Endometrium (tissue), 2 donors: ENCODE results near the gene RTL10.
"Not testable (repeated sequence)": the region's sequence is repeated elsewhere in the genome, so short reads cannot be mapped to it uniquely, and the experiment has no call there.

Experiments used
- FAIRE-seq: peaks from 2 replicates; lab custom pipeline; 2012; peaks lifted over from hg19 to GRCh38; lab: Jason Lieb, UNC
- donor health status: control.
- donor health status: control.

RTL10 gene

DNA sequence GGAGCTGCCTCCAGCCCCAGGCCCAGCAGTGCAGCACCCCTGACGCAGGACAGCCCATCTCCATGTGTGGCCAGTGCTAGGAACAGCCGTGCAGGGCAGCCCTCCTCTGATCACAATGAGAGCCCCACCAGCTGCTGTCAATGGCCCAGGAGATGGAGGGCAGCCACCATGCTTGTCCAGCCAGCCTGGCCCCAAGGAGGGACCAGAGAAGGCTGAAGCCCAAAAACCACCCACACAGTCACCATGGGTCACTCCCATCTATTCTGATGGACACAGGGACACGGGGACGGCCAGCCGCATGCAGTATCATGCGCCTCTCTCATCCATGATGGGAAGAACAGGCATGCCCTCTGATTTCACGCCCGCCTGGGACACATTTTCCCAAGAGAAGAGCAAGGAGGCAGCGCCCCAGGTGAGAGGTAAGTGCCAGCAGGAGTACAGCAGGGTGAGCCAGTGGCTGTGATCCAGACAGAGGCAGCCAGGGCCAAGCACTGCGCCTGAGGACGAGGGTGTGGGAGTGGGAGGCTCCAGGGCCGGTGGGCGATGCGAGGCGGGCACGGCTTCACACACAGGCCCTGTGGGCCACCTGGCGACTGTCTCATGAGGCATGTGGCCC, 33.6 kb upstream of the RTL10 start:
- FAIRE-seq = no peak

DNA sequence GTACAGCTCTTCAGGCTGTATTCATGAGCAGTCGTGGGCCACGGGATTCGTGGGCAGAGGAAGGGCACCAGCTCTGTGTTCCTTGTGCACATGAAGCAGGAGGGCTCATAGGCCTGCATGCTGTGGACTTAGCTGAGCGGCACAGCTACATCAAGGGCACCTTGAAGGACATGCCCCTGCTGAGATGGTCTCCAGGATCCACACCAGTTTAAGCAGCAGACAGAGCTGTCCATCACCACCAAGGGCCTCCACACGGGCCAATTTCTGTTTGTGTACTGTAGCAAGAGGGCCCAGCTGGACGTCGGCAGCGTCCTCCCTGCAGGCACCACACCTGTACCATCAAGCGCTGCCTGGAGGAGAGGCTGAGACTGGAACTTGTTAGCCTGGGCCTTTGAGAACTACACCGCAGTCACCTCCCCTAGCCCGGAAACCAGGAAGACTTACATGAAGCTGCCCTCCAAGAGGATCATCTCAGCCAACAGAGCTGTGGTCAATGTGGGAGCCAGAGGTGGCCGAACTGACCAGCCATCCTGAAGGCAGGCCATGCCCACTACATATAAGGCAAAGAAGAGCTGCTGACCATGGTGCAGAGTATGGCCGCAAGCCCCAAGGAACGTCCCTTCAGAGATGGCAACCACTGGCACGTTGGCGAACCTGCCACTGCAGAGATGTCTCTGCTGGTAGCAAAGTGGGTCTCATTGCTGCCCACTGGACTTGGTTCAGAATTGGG, 32.7 kb upstream of the RTL10 start:
- no peak for FAIRE-seq

DNA sequence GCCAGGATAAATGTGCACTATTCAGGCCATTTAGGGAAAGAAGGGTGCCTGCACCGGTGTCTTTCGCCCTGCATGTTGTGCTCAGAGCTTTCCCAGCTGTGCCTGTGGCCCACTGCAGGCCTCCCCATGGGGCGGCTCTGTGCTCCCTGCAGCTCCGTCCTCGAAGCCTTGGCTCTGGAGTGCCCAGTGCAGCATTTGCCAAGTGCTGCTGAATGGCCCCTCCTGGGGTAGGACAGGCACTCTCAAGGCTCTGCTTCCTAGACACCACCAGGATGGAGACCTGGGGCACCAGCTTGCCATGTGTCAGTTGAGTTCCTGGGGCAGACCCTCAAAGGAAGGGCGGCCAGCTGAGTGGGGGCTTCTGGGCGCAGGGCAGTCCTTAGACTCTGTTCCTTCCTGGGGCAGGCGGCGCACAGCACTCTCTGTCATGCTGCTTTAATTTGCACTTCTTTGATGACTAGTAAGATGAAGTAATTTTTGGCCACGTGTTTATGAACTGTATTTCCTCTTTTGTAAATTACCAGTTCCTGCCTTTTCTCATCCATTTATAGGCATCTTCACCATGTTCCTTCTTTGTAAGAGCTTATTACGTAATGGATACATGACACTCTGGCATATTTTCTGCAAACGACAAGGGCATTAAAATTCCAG, 32.1 kb upstream of the RTL10 start:
- FAIRE-seq = no peak

DNA sequence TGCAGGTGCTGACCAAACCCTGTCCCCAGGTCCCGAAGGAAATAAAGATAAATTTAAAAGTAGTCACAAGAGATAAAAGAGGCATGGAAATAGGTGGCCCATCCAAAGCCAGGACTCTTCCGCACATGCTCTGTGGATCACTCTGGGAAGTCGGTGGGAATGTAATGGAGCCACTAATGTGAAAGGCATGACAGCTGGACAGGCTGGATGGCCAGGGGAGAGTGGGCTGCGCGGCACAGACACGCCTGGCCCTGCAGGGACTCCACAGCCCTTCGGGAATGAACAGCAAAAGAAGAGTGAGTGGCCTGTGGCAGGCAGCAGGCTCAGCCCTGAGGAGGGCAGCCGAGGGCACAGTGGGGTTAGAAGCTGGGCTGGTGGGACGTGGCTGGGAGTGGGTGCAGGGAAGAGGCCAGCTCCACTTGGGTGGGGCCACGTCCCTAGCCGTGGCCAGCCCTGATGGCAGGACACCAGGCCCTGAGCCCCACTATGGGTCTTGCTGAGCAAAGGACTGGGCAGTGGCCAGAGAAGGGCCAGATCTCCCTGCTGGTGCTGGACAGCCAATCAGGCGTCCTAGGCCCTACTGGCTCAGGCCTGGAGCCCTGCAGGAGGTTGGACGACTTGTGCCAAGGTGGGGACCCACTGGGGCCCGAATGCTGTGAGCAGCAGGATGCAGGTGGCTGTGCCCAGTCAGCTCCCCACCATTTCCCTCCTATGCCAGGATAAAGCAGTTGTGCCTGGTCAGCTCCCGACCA, 31.3 kb upstream of the RTL10 start:
- no peak for FAIRE-seq

DNA sequence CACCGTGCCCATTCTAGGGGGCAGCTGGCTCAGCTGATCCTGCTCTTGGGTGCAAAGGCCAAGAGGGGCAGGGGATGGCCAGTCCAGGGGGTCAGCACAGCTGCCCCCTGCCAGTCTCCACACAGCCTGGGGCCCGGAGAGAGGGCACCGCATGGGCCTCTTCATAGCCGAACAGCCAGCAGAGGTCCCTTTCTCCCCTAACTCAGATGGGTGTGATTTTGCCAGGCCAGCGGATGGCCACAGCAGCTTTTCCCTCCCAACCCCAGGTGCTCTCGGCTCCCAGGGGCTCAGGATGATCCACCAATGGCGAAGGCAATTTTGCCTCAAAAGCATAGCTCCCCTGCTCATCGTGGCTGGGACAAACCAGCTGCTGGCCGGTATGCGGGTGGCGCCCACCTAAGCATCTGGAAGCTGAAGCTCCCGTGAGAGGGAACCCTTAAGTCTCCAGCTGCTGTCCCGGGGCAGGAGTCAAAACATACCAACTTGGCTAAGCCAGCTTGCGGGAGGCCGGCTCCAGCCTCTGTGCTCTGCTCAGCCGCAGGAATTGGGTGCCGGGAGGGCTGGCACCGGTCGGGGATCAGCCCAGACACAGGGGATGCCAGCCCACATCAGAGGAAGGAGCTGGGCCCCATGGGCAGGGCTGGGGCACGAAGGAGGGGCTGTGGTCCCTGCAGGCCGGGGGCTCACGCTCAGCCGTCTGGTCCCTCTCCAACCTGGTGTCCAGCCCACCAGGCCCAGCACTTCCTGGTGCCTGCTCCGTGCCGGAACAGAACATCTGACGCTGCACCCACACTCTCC, 30.5 kb upstream of the RTL10 start:
- no peak for FAIRE-seq

DNA sequence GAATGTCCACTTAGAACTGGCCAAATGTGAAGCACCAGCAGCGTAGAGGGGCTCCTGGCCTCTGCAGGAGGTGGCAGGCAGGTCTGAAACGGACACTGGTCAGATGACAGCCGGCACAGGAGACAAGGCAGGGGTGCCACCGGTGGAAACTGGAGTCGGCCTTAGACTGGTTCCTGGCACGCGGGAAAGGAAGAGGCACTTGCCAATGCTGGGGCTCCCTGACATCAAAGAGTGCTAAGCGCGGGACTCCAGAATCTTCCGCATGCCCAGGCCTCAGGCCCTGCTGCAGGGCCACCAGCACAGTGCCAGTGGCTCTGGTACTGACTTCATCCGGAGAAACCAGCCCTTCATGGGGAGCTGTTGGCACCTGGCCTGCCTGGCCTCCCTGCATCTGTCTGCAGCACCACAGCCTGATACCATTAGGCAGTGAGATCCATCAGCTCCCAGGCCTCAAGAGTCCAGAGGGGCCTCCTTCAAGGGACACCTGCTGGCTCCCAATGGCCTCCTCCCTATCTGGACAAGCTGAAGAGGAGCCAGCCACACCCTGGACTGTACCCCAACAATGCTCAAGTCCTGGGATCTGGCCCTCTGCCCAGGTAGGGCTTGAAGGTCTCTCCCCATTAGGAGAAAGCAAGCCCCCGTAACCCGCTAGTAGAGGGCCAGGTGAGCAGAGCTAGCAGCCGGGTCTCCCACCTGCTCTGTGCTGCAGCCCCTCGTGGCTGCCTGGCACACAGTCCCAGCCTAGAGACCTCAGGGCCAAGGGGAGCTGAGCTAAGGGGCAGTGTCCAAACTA, 29.7 kb upstream of the RTL10 start:
- FAIRE-seq = no peak

DNA sequence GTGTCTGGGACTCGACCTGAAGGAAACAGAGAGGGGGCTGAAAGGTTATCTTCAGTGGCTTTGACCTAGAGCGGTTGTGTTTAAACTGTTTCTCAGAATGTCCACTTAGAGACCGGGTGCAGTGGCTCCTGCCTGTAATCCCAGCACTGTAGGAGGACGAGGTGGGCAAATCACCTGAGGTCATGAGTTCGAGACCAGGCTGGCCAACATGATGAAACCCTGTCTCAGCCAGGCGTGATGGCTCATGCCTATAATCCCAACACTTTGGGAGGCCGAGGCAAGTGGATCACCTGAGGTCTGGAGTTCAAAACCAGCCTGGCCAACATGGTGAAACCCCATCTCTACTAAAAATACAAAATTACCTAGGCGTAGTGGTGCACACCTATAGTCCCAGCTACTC, 28.8 kb upstream of the RTL10 start:
- not testable (repeated sequence) for FAIRE-seq

DNA sequence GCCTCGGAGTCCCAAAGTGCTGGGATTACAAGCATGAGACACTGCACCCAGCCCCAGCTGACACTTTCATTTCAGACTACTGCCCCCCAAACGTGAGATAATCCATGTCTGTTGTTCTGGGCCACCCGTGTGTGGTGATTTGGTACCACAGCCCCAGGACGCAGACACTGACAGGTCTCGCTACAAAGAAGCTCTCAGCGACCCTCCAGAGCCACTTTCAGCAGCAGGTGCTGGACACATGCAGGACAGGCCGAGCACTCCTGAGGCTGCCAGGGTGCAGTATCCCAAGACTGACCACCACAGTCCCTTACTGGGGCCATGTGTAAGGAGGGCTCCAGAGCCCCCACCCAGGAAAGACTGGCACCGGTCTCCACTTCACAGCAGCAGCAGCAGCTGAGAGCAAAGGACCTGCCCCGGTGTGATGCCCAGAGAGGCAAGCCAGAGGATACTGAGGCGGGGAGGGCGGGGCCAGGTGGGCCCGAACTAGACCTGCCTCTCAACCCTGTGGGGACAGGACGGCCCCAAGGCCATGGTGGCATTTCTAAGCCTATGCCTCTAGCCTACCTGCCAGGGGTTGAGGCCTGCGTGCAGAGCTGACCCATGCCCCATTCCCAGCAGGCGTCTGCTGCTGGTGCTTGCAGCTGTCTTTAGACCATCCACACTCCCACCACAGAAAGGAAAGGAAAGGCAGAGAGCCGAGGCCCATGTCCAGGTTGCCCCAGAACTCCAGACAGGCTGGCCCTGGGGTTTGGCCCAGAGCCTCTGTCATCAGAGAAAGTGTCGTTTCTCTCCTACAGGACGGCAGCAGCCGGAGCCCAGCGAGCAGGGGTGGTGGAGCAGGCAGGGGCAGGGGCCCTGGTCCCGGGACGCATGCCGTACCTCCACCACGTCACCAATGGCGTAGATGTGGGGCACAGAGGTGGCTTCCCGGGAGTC, 28.0 kb upstream of the RTL10 start:
- FAIRE-seq = no peak

DNA sequence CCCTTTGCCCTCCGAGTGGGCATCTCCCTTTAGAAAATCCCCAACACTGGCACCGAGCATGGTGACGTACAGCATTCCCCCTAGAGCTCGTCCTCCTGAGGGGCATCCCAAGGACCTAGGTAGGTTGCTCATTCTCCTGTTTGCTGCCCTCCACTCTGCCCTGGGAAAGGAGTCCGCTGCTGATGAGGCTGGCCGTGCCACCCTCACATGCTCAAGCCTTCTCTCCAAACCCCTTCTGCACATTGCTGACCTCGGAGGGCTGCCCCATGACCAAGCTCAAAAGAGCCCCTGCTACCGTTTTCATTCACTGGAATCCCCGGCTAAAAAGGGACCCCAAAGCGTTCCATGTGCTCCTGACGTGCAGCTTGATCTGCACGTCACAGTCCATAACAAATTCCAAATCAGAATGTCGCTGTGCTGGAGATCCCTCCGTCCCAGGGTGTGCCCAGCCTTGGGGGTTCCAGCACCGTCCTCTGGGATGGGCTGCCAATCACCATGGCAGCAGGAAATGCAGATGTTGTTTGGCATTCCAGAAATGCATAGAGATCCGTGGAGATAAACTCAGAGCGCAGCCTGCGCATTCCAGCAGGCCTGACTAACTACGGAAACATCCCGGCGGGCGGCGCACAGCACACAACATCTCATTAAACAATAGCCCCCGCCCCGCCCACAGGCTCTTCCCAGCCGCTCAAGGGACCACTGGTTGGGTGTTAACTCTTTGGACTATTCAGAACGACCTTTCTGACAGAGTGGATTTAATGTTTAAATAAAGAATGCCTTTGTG, 26.3 kb upstream of the RTL10 start:
- peak; percentile 67 for FAIRE-seq

DNA sequence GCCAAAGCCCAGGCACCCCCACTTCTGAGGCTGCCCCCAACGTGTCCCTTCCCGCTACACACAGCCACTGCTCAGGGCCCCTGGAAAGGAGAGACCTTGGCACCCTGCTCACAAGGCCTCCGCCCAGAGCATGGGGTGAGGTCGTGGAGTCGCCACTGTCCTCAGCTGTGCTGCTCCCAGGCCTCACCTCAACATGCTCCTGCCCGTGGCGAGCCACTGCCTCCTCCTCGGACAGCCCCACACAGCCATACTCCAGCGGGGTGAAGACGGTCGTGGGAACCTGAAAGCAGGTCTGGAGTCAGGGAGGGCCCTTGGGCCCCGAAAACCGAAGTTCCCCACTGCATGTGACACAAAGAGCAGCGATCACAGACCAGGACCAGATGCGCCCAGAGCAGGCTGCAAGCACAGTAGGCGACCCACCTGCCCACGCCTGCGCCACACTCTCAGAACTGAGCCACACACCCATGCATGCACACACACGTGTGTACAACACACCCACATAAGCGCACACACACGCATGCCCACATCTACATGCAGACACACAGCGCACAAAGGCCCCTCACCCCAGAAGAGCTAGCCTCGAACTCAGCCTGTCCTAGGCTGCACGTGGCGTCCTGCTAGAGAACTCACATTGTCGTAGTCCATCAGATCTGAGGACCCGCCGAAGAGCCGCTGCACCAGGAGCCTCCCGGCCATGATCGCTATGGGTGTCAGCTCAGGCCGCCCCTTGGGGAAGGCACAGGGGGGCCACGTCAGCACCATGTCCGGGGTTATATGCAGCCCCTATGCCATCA, 25.5 kb upstream of the RTL10 start:
- no peak for FAIRE-seq

DNA sequence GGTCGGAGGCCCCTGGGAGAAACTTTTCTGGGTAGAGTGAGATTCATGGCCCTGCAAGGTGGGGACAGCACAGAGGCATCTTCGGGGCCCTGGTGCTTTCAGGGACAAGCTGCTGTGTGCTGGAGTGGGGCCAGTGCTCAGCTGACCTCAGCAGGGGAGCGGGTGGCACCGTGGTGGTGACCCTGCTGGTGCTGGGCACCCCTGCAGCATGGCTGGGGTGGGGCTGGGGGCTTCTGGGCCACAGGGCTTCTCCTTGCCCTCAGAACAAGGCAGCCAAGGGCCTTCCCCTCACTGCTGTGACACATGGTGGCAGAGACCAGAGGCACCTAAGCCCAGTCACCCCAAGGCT, 24.9 kb upstream of the RTL10 start:
- FAIRE-seq = no peak

DNA sequence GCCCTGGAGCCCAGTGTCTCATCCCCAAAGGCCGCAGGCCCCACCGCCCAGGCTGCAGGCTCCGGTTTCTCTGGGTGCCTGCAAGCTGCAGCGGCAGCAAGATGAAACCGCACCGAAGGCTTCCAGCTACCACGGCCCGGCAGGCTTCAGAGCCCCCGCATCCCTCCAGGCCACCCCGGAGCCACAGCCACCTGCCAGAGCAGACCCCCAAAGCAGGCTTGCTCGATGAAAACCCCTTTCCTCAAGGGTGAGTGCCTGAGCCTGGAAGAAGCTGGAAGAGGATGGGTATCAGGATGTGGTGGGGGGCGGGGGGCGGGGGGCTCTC, 24.5 kb upstream of the RTL10 start:
- no peak for FAIRE-seq

DNA sequence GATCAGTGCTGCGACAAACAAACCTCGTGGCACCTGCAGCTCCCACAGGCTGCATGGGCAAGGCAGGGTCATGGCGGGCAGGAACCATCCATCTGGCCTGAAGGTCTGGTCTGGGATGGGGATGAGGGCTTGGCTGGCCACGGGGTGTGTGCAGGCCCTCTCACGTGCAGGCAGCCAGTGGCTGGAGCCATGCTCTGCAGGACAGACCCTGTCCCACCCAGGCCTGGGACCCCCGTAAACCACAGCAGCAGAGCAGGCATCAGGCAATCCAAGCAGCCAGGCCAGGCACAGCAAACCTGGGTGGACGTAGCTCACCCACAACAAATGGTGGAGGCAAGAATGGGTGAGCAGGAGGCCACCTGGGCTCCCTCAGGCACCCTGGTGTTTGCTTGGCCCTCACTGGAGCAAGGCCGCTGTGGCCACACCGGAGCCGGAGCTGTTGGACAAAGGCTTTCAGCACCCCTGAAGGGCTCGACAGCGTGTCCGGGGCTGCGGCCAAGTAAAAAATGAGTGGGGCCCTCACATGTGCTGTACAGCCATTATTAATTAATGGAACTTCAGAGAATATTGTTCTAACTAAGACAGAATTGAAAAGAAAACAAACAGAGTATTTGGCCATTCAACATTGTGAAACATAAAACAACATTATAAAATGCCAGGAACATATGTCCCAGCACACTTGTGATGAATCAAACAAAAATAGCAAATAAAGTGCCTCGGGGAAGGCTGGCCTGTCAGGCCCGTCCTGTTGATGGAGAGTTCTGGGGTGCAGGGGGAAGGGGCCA, 24.0 kb upstream of the RTL10 start:
- FAIRE-seq = peak; percentile 90

DNA sequence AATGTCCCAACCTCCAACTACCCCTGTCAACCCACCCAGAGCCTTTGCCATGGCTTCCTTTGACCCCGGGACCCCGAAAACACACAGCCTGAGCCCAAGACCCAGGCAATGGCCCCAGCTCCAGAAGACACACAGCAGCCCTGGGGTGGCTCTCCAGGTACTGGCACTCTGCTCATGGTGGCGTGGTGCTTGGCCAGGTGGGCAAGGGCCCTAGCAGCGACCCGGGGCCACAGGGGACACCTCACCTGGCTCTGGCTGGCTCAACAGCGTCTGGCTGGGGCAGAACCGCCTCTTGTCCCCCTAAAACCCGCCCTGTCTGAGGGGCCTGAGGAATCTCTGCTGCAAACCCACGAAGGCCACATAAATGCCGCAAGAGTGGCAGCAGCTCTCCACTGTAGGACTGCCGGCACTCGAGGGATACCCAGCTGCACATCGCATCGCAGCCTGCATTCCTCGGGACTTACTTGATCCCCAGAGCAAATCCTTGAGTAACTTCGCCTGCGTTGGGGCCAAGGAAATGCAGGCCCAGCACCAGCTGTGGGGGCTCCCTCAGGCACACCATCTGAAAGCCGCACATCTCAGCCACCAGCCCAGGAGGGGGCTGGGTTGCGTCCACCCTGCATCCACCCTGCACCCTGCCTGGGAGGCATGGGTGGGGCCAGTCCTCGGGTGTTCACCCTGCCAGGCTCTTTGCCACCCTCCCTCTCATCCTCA, 23.1 kb upstream of the RTL10 start:
- FAIRE-seq = no peak

DNA sequence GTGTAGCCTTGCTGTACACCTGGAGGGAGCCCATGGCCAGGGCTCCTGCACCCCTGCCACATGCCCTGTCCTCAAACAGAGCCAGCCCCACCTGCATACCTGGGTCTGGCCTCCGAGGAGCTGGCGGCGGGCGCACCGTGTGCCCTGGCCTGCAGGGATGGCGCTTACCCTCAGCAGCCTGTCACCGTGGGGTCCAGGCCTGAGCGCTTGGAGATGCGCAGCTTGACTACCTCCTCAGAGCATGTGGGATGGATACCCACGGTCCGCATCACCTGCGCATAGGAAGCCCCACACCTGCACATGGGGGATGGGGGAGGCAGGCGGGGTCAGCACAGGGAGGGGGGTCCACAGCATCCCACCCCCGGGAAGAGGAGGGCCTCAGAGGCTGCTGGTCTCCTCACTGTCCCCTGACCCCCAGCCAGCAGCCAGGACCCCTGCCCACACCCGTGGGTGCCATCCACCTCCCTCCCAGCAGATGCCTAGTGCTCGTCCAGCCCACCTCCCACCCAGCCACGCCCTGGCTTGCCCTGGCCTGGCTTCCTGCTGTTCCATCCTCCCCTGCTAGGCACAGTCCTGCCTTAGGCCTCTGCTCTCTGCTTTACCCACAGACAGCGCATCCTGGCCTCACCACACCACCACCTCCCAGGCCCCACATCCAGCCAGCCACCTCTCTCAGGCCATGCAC, 22.4 kb upstream of the RTL10 start:
- FAIRE-seq = no peak

DNA sequence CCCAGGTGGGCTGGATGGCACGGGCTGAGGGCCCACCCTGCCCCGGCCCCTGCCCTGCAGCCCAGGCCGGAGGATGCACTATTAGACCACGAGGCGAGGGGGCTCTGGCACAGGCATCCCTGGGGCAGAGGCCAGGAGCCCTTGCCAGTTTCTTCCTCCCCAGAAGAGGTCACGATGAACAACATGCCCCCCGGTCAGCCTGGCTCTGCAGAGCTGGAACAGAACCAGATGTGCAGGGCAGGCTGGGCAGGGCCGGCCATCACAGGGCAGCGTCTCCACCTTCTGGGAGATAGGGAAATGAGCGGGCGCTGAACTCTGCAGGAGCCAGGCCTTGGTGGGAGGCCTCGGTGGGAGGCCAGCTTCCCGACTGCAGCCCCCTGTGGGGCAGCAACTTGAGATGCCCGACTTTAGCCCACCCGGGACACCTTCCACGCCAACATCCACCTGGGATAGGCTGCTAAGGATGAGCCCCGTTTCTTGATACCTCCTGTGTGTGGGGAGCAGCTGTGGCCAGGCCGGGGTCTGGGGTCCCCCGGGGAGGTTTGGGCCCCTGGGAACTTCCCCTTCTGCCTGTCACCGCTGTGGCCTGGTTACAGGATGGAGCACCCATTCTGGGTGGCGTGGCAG, 21.8 kb upstream of the RTL10 start:
- FAIRE-seq = no peak
